GM12801 (cell line): Measurements from ENCODE around the gene CAMK2N1.
A peak's percentile ranks its signal among the peaks of the same experiment; 100 is the strongest.

Experiments used
- TF ChIP-seq, protein P1 (sequence below): IDR thresholded peaks from one replicate; pipeline ENCODE4 v1.5.1; 2011; ENCODE audit warnings: control low read depth; ENCODE audit not compliant: insufficient read length; ENCODE audit errors: extremely low read depth

CAMK2N1 gene

GRCh38 chr1:20521960-20522861 is 36.2 kb upstream of the CAMK2N1 start:
- TF ChIP-seq, protein P1, sequence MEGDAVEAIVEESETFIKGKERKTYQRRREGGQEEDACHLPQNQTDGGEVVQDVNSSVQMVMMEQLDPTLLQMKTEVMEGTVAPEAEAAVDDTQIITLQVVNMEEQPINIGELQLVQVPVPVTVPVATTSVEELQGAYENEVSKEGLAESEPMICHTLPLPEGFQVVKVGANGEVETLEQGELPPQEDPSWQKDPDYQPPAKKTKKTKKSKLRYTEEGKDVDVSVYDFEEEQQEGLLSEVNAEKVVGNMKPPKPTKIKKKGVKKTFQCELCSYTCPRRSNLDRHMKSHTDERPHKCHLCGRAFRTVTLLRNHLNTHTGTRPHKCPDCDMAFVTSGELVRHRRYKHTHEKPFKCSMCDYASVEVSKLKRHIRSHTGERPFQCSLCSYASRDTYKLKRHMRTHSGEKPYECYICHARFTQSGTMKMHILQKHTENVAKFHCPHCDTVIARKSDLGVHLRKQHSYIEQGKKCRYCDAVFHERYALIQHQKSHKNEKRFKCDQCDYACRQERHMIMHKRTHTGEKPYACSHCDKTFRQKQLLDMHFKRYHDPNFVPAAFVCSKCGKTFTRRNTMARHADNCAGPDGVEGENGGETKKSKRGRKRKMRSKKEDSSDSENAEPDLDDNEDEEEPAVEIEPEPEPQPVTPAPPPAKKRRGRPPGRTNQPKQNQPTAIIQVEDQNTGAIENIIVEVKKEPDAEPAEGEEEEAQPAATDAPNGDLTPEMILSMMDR, result peak; percentile 43

DNA sequence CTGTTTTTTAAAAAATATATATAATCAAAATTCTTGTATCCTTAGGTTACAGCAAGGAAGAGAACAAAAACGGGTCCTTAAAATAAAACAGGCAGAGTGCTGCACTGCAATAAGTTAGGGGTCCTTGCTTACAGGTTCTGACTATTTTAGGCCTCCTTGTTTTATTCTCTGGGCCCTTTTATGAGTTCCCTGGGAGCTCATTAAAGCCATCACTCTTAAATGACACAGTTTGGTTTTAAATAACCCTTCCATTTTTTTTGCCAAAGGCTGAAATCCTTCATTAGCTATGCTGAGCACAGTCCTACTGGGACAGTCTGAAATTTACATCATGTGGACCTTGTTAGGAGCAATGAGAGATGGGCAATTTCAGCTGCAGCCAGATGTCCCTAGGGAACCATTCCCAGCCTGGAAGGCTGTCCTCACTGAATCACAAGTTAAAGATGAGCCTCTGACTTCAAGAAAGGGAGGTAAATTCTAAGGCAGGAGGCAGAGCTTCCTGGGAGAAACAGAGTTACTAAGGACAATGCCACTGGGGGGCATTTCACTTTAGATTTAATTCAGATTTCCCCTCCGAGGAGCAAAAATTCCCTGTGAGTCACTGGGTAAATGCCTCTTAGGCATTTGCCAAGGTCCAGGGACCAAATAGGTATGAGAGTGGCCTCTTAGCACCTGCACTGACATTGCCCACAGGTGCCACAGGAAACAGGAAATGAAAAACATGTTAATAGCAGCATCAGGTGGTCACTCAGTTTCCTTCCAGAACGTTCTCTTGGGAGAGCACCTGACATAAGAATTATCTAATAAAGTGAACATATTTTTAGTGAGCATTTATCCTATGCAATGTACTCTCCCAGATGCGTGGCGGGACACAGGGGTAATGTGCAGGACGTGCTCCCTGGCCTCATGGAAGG is 25.8 kb upstream of the CAMK2N1 start:
- TF ChIP-seq, protein P1, result no peak

GRCh38 chr1:20508411-20508771 is 22.4 kb upstream of the CAMK2N1 start:
- TF ChIP-seq, protein P1, result no peak

GRCh38 chr1:20507564-20508410 is 21.8 kb upstream of the CAMK2N1 start, which contains the start of gene MUL1:
Gene MUL1, minus strand, starts transcription at chr1:20508151. Its CDS starts 127 bp downstream, at chr1:20508024.
- TF ChIP-seq, protein P1, result no peak

- TF ChIP-seq, protein P1, result no peak
Measured at GRCh38 chr1:20507248-20507563, 21.2 kb upstream of the CAMK2N1 start.

DNA sequence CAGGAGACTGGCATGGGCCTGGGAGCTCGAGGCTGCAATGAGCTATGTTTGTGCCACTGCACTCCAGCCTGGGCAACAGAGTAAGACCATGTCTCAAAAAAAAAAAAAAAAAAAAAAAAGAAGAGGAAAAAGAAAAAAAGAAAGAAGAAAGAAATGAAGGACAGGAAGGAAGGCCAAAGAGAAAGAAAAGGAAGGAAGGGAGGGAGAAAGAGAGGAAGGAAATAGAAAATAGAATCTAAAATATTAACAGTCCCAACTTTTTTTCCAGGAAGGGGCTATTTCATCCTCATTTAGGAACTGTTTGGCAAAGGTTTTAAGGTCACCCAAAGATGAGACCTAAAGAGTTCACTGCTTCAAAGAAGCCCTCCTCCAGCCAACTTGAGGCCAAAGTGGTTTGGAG is 19.5 kb upstream of the CAMK2N1 start:
- TF ChIP-seq, protein P1, result no peak
